DND-41 (cell line): ENCODE results near the gene TRIM44.

Experiments
- ATAC-seq: fragments of 200-7000 bp; cut with Tn5 transposase; 3 replicates; pipeline ENCODE4 v1.9.1; 2021; ENCODE audit warnings: low read depth; ENCODE audit not compliant: insufficient read depth
- DNase-seq: peaks from one replicate; pipeline ENCODE4 v3.0.0-alpha.2; 2020
- H2AFZ ChIP-seq: 2 replicates; pipeline ENCODE4 v1.6.0; 2012; ENCODE audit warnings: low read depth, low read length
- H3K27ac ChIP-seq: 2 replicates; pipeline ENCODE4 v1.5.1; 2012; ENCODE audit warnings: low read length, inconsistent platforms
- H3K27me3 ChIP-seq: fragments of 200-600 bp; sonication (generic); 2 replicates; pipeline ENCODE4 v1.6.0; 2012; ENCODE audit warnings: low read length, mild to moderate bottlenecking, inconsistent platforms; ENCODE audit not compliant: insufficient read depth, poor library complexity
- H3K36me3 ChIP-seq: 2 replicates; pipeline ENCODE4 v1.5.1; 2012; ENCODE audit warnings: low read length, inconsistent platforms; ENCODE audit not compliant: insufficient read depth
- H3K4me1 ChIP-seq: 2 replicates; pipeline ENCODE4 v1.5.1; 2012; ENCODE audit warnings: mild to moderate bottlenecking, low read length; ENCODE audit not compliant: insufficient read depth
- H3K4me2 ChIP-seq: 2 replicates; pipeline ENCODE4 v1.6.0; 2012; ENCODE audit warnings: mild to moderate bottlenecking, moderate library complexity, low read length, inconsistent platforms; ENCODE audit not compliant: insufficient read depth
- H3K4me3 ChIP-seq, 2 experiments: fragments of 200-600 bp in 1 of 2; shearing (Covaris generic) in 1 of 2; 2 replicates each; pipeline ENCODE4 v1.5.1; 2012 to 2016; ENCODE audit warnings: inconsistent platforms in 2 of 2, low read length in 2 of 2, mild to moderate bottlenecking in 2 of 2, low read depth in 1 of 2, moderate library complexity in 1 of 2
- H3K79me2 ChIP-seq: 2 replicates; pipeline ENCODE4 v1.6.0; 2012; ENCODE audit warnings: low read length, inconsistent platforms; ENCODE audit not compliant: insufficient read depth
- H3K9ac ChIP-seq: 2 replicates; pipeline ENCODE4 v1.6.0; 2012; ENCODE audit warnings: low read depth, mild to moderate bottlenecking, inconsistent platforms, low read length, moderate library complexity
- H3K9me3 ChIP-seq: 2 replicates; pipeline ENCODE4 v1.5.1; 2012; ENCODE audit warnings: low read length, moderate library complexity, mild to moderate bottlenecking, inconsistent platforms; ENCODE audit not compliant: insufficient read depth, severe bottlenecking
- H4K20me1 ChIP-seq: 2 replicates; pipeline ENCODE4 v1.6.0; 2012; ENCODE audit warnings: low read length; ENCODE audit not compliant: insufficient read depth
- EZH2 ChIP-seq: IDR thresholded peaks from 3 replicates; pipeline ENCODE4 v1.6.1; 2012; ENCODE audit warnings: borderline replicate concordance, low read depth, mild to moderate bottlenecking, moderate library complexity, low read length, inconsistent platforms; ENCODE audit not compliant: severe bottlenecking
- TF ChIP-seq, protein P1 (sequence below): IDR thresholded peaks from 2 replicates; pipeline ENCODE4 v1.5.1; 2012; ENCODE audit warnings: borderline replicate concordance, low read length, moderate library complexity, mild to moderate bottlenecking; ENCODE audit not compliant: poor library complexity, severe bottlenecking; ENCODE audit errors: extremely low read depth

Gene TRIM44

DNA sequence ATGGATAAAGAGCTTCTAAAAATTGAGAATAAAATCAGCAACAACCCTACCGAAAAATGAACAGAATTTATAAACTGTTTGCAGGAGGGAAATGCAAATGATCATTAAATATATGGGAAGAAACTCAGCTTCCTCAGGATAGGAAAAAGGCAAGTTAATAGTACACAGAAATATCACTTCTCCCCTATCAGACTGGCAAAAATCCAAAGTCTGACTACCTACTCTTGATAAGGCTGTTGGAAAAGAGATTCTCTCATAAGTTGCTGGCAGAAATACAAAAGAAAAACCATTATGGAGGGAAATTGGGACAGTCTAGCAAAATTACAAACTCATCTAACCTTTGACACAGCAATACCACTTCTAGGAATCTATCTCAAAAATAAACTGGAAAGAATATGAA, 180.4 kb downstream of the TRIM44 start:
- H3K36me3 ChIP-seq, result no peaks in the 10 kb centered on the region
- DNase-seq (no peak), ATAC-seq (no peak)
- H3K9ac ChIP-seq, result no peak overlapping the region
- H2AFZ ChIP-seq, result no peak overlapping the region
- H3K79me2 ChIP-seq, result no peaks in the 10 kb centered on the region
- no peak overlapping the region for H3K4me2 ChIP-seq
- no peak overlapping the region for H3K27ac ChIP-seq
- H3K4me1 ChIP-seq, result no peaks in the 10 kb centered on the region
- peaks cover 3% of the 10 kb centered on the region for H4K20me1 ChIP-seq
- TF ChIP-seq, protein P1, sequence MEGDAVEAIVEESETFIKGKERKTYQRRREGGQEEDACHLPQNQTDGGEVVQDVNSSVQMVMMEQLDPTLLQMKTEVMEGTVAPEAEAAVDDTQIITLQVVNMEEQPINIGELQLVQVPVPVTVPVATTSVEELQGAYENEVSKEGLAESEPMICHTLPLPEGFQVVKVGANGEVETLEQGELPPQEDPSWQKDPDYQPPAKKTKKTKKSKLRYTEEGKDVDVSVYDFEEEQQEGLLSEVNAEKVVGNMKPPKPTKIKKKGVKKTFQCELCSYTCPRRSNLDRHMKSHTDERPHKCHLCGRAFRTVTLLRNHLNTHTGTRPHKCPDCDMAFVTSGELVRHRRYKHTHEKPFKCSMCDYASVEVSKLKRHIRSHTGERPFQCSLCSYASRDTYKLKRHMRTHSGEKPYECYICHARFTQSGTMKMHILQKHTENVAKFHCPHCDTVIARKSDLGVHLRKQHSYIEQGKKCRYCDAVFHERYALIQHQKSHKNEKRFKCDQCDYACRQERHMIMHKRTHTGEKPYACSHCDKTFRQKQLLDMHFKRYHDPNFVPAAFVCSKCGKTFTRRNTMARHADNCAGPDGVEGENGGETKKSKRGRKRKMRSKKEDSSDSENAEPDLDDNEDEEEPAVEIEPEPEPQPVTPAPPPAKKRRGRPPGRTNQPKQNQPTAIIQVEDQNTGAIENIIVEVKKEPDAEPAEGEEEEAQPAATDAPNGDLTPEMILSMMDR, result no peak
- TF ChIP-seq EZH2, result no peak
- peaks cover 4% of the 10 kb centered on the region for H3K27me3 ChIP-seq
- H3K4me3 ChIP-seq, result no peak overlapping the region
- no peaks in the 10 kb centered on the region for H3K9me3 ChIP-seq

DNA sequence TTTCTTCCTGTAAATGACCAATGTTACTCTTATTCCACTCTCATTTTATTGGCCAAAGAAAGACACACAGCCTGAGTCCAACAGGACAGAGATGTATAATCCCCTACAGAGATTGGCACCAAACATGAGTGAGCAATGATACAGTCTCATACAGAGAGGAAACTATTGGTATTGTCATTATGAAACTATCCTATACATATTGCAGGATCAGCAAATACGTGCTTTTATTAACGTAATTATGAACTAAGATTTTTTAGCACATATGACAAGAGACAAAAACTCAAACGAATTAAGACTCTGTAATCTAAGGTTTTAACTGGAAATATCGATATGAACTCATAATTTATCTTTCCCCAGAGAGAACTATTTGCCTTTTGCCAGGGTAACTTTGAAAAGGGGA, 182.0 kb downstream of the TRIM44 start:
- no peak for ATAC-seq
- H3K9me3 ChIP-seq, result no peaks in the 10 kb centered on the region
- no peak for DNase-seq
- H4K20me1 ChIP-seq, result peaks cover 3% of the 10 kb centered on the region
- no peaks in the 10 kb centered on the region for H3K79me2 ChIP-seq
- H3K36me3 ChIP-seq, result no peaks in the 10 kb centered on the region
- no peak overlapping the region for H2AFZ ChIP-seq
- no peak for TF ChIP-seq EZH2
- TF ChIP-seq, protein P1, result no peak
- H3K4me3 ChIP-seq, result no peak overlapping the region
- H3K27me3 ChIP-seq, result peaks cover 4% of the 10 kb centered on the region
- H3K4me2 ChIP-seq, result no peak overlapping the region
- H3K27ac ChIP-seq, result no peak overlapping the region
- H3K4me1 ChIP-seq, result no peaks in the 10 kb centered on the region
- H3K9ac ChIP-seq, result no peak overlapping the region

DNA sequence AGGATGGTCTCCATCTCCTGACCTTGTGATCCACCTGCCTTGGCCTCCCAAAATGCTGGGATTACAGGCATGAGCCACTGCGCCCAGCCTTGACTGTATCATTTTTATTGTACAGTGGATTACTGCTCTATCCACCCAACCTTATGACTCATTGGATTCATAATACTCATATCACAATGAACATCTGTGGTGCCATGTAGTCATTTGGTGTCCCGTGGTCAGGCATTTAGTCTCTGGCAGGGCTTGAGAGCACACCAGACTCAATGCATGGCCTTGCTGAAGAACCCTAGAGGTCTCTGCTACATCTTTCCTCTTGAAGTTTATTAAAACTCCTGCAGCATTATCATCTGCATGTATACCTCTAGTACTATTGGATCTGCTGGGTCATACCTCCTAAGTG, 183.3 kb downstream of the TRIM44 start:
- TF ChIP-seq, protein P1, result no peak
- no peak for TF ChIP-seq EZH2
- no peaks in the 10 kb centered on the region for H3K36me3 ChIP-seq
- no peaks in the 10 kb centered on the region for H3K9me3 ChIP-seq
- no peaks in the 10 kb centered on the region for H3K4me1 ChIP-seq
- H2AFZ ChIP-seq, result no peak overlapping the region
- ATAC-seq (no peak), DNase-seq (no peak)
- H3K4me2 ChIP-seq, result no peak overlapping the region
- H3K9ac ChIP-seq, result no peak overlapping the region
- H3K27me3 ChIP-seq, result peaks cover 4% of the 10 kb centered on the region
- no peaks in the 10 kb centered on the region for H3K79me2 ChIP-seq
- H4K20me1 ChIP-seq, result peaks cover 3% of the 10 kb centered on the region
- no peak overlapping the region for H3K4me3 ChIP-seq
- H3K27ac ChIP-seq, result no peak overlapping the region

DNA sequence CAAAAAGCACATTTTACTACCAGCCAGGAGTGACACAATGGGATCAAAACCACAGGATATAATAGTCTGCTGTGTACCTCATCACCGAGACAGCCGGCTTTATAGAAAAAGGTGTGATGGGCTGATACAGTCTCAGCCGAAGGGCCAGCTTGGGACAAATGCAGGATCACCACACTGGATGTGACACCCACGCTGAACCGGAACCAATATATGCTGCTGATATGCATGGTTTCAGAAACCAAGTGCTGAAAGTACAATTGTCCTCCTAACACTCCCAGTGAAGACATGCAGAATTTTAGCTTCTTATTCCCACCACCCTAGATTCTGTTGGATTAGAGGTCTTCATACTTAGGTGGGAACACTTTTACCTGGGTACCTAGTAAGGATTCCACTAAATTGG, 184.3 kb downstream of the TRIM44 start:
- H3K9ac ChIP-seq, result no peak overlapping the region
- H3K27me3 ChIP-seq, result peaks cover 4% of the 10 kb centered on the region
- no peak for TF ChIP-seq EZH2
- TF ChIP-seq, protein P1, result no peak
- no peak overlapping the region for H2AFZ ChIP-seq
- no peaks in the 10 kb centered on the region for H3K36me3 ChIP-seq
- no peaks in the 10 kb centered on the region for H3K79me2 ChIP-seq
- no peak for DNase-seq
- no peak overlapping the region for H3K27ac ChIP-seq
- H3K4me3 ChIP-seq, result no peak overlapping the region
- H3K4me2 ChIP-seq, result no peak overlapping the region
- H3K9me3 ChIP-seq, result no peaks in the 10 kb centered on the region
- H3K4me1 ChIP-seq, result no peaks in the 10 kb centered on the region
- peaks cover 3% of the 10 kb centered on the region for H4K20me1 ChIP-seq
- ATAC-seq, result no peak
